GM19395 (cell line): ENCODE results near the gene RGPD3.

Source experiments
- ATAC-seq: cut with Tn5 transposase; IDR thresholded peaks from one replicate; pipeline ENCODE4 v1.9.1; 2021; ENCODE audit warnings: mild to moderate bottlenecking, moderate library complexity; ENCODE audit not compliant: unreplicated experiment

RGPD3 gene

DNA sequence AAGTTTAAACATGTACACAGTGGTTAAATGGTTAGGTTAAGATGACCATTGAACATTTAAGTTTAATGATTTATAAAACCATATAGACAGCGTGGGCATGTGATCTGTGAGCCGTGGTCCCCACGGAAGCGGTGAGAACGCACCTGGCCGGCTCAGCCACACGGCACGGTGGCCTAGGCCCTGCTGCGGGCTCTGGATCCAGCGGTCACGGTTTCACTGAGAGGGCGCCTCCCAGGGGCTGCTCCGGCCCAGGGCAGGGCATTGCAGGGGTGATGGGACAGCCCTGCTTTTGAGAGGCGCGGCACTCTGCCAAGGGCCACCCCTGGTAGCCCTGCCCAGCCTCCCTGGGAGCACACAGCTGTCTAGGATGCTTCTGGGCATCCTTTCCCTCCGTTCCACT is 124.9 kb downstream of the RGPD3 start:
- ATAC-seq, result no peak

DNA sequence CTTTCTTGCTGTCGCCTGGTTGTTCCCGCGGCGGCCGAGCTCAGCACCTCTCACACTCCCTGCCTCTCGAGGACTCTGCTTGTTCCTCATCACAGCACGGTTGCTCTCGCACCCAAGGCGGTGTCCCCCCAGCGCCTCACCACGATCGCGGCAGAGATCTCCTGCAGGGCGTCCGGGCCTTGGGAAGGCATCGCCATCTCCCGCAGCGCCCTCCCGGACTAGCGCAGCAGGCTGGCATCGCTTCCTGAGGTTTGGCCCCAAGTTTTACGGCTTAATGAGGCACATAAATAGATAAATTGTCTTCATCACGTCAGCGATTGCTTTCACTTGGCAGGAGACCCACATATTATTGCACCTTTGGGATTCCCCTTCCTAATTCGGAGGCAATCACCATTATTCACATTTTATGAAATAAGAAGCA is 125.4 kb downstream of the RGPD3 start:
- no peak for ATAC-seq

DNA sequence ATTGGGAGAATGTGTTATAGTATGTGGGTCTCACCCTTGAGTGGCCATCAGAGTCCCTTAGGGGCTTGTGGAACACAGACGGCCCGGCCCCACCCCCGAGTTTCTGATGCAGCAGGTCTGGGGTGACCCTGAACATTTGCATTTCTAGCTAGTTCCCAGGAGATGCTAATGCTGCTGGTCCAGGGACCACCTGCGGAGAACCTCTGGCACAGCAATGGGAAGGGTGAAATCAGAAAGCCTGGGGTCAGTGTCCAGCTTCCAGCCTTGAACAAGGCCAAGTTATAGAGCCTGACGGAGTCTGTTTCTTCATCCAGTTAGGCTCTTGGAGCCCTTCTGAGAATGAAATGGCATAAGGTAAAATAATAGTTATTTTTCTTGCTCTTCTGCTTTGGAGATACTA is 126.5 kb downstream of the RGPD3 start:
- no peak for ATAC-seq
